Measurements from ENCODE around the gene VAX1.

DNA sequence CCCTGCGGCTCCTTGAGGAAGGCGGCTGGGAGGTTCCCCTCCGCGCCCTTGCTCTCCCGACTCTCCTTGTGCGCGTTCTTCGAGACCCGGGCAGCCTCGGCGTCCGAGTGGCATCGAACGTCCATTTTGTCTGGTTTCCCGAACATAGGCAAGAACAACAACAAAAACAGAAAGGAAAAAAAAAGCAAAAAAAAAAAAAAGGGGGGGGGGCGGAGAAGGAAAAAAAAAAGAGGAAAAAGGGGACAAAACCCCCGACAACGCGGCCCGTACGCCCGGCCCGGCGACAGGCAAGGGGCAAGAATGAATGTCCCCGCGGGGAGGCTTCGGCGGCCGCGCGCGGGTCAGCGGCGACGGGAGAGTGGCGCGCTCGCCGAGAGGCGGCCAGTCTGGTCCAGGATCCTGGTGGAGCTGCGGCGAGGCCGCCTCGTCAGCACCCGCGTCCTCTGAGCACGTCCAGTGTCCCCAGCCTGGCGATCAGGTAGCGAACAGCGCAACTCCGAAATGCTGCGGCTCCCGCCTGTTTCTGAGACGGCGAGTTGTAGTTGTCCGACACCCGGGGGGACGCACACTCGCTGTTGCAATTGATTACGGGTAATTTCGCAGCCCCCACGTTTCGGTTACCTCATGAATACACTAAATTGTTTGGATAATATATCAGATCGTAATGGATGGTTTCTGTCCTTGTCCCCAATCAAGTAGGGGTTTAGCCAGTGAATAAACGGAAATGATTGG, at the start of gene VAX1:
- TF ChIP-seq, protein P1, sequence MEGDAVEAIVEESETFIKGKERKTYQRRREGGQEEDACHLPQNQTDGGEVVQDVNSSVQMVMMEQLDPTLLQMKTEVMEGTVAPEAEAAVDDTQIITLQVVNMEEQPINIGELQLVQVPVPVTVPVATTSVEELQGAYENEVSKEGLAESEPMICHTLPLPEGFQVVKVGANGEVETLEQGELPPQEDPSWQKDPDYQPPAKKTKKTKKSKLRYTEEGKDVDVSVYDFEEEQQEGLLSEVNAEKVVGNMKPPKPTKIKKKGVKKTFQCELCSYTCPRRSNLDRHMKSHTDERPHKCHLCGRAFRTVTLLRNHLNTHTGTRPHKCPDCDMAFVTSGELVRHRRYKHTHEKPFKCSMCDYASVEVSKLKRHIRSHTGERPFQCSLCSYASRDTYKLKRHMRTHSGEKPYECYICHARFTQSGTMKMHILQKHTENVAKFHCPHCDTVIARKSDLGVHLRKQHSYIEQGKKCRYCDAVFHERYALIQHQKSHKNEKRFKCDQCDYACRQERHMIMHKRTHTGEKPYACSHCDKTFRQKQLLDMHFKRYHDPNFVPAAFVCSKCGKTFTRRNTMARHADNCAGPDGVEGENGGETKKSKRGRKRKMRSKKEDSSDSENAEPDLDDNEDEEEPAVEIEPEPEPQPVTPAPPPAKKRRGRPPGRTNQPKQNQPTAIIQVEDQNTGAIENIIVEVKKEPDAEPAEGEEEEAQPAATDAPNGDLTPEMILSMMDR (IDR thresholded peaks at IDR 0.05): no peak
- TF ChIP-seq POLR2A (IDR thresholded peaks at IDR 0.05): no peak
